ENCODE measurements around the gene RAD51B. TPM values are rescaled to one million over a fixed set of nuclear protein-coding genes. Genes with fewer than 3 reads are reported as not detected.

Gene RAD51B
- polyA plus RNA-seq (2012; ENCODE audit: insufficient read depth, insufficient read length, low read depth) = 2.6 TPM

DNA sequence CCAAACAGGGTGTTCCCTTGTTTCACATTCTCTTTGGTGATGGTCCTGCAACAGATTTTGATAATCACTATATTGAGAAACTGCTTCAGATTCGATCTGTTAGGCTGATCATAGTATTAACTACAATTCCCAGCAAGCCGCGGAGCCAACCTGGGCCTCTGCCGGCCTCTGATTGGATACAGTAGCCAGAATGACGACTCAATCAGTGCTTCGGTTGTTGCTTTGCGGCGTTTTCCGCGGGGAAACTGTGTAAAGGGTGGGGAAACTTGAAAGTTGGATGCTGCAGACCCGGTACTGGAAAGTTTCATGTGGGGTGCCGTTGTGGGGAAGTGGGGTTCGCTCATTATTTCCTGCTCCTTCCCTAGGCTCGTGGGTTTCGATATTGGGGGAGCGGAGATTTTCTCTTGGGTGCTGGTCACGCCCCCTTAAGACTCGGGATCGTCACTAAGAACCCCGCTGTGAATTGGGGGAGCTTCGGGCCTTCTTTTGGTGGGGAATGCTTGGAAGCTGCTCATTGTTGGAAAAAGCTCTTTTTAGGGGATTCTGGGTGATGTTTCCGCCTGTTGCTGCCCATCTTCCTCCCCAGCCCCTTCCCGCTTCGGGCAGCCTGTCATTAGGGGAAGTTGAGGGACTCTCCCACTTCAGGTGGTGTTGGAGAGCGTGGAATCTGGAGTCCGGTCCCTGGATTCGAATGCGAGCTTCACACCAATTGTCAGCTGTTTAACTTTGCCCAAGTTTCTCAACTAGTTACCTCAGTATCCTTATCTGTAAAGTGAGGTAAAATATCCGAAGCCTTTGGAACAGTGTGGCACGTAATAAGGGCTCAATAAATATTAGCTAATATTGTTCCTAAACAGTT lies at the start of gene RAD51B:
TSS of gene RAD51B (plus strand) at position 217 of the 859 bp plus-strand sequence.
- Histone ChIP-seq H3K27me3 (no peaks in the 10 kb centered on the region), H3K9me3 (no peaks in the 10 kb centered on the region; the same call in 1 of the 2 replicates), H3K4me1 (peaks cover 2% of the 10 kb centered on the region; the same call in 1 of the 2 replicates), H3K4me3 (ENCODE audit: low read depth, low read length) (peak within 1 kb of the TSS; percentile 97), H3K36me3 (no peaks in the 10 kb centered on the region)
- DNase-seq = peak; percentile 84
- TF ChIP-seq, protein P1, sequence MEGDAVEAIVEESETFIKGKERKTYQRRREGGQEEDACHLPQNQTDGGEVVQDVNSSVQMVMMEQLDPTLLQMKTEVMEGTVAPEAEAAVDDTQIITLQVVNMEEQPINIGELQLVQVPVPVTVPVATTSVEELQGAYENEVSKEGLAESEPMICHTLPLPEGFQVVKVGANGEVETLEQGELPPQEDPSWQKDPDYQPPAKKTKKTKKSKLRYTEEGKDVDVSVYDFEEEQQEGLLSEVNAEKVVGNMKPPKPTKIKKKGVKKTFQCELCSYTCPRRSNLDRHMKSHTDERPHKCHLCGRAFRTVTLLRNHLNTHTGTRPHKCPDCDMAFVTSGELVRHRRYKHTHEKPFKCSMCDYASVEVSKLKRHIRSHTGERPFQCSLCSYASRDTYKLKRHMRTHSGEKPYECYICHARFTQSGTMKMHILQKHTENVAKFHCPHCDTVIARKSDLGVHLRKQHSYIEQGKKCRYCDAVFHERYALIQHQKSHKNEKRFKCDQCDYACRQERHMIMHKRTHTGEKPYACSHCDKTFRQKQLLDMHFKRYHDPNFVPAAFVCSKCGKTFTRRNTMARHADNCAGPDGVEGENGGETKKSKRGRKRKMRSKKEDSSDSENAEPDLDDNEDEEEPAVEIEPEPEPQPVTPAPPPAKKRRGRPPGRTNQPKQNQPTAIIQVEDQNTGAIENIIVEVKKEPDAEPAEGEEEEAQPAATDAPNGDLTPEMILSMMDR (IDR thresholded peaks at IDR 0.05; ENCODE audit: low read depth, low read length) = no peak

DNA sequence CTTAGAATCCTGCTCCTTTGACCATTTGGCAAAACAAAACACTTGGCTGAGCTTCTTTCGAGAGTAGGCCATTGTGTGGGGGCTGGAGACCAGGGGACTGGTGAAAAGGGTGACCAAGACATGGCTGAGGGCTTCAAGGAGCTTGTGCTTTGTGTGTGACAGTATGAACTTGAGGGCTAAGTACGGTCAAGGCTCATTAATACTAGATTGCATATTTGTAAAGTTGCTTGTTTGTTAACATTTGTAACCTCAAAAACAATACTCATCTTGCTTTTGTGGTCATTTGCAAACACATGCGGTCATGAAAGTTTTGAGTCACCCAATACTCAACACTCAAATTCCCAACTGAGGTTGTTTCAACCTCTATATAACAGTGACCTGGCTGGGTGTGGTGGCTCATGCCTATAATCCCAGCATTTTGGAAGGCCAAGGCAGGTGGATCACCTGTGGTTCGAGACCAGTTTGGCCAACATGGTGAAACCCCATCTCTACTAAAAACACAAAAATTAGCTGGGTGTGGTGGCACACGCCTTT lies 45.7 kb upstream of the RAD51B start:
- no peak overlapping the region for H3K4me3 ChIP-seq (ENCODE audit: low read depth, low read length)
- peaks cover 43% of the 10 kb centered on the region for H3K36me3 ChIP-seq
- H3K9me3 ChIP-seq = no peaks in the 10 kb centered on the region
- no peaks in the 10 kb centered on the region for H3K27me3 ChIP-seq
- TF ChIP-seq, protein P1 (IDR thresholded peaks at IDR 0.05; ENCODE audit: low read depth, low read length) = no peak
- no peak for DNase-seq
- H3K4me1 ChIP-seq = no peaks in the 10 kb centered on the region

DNA sequence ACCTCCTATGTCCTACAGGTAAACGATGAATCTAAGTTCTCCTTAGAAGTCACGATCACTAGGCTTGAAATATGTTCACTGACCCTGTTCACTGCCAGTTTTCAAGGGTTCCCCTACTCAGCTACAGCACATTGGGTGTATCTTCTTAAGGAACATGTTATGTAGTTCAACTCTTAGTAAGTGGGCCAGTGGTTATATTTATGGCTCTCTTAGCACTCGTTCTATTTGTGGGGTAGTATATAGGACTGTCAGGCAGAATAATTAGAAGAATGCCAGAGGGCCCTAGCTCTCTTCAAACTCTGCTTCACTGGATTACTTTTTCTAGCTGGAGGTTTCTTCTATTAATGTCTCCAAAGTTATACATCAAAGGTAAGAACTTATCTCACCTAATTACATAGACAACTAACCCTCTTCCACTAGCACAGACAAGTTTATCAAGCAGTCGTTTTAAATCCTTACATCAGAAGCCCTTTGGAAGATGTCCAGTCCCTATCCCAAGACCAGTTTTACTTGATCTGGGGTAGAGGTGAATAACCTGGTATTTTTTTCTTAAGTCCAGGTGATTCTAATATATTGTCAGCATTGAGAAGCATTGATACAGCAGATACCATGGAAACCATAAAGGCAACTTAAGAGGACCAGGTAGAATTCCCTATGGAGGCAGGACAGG lies 42.8 kb upstream of the RAD51B start:
- H3K36me3 ChIP-seq = peaks cover 36% of the 10 kb centered on the region
- no peaks in the 10 kb centered on the region for H3K9me3 ChIP-seq
- no peaks in the 10 kb centered on the region for H3K27me3 ChIP-seq
- DNase-seq = no peak
- TF ChIP-seq, protein P1 (IDR thresholded peaks at IDR 0.05; ENCODE audit: low read depth, low read length) = no peak
- H3K4me1 ChIP-seq = no peaks in the 10 kb centered on the region
- no peak overlapping the region for H3K4me3 ChIP-seq (ENCODE audit: low read depth, low read length)

DNA sequence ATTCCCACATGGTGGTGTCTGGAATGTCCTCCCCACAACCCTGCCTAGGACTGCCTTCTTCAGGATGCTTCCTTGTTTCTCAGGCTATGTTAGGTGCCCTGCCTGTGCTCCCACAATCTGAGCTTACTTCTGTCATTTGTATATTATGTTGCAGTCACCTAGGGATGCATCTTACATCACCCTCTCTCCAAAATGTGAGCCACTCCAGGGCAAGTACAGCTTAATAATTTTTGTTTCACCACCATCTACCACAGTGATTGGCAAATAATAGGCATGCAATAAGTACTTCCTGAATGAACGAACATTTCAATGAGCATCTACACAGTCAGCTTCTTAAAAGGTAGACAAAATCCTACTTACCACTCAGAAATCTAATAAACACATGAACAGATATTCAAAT lies 40.8 kb upstream of the RAD51B start:
- no peak for DNase-seq
- Histone ChIP-seq H3K9me3 (no peaks in the 10 kb centered on the region), H3K4me3 (ENCODE audit: low read depth, low read length) (no peak overlapping the region), H3K4me1 (no peaks in the 10 kb centered on the region), H3K27me3 (no peaks in the 10 kb centered on the region), H3K36me3 (peaks cover 39% of the 10 kb centered on the region)
- TF ChIP-seq, protein P1 (IDR thresholded peaks at IDR 0.05; ENCODE audit: low read depth, low read length) = no peak

DNA sequence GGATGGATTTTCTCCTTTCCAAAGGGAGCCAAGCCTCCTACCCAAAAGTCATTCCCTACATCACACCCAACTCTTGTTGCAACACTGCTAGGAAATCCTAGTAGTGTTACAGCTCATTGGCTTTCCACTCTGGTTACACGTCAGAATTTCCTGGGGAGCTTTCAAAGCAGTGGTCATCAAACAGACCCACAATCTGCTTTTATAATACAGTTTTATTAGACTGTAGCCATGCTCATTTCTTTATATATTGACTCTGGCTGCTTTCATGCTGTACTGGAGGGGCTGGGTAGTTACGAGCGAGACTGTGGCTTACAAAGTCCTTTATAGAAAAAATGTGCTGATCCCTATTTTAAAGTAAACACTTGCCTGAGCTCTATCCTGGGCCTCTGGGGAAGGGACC lies 37.5 kb upstream of the RAD51B start:
- Histone ChIP-seq H3K4me3 (ENCODE audit: low read depth, low read length) (no peak overlapping the region), H3K36me3 (peaks cover 57% of the 10 kb centered on the region), H3K9me3 (no peaks in the 10 kb centered on the region), H3K27me3 (no peaks in the 10 kb centered on the region), H3K4me1 (no peaks in the 10 kb centered on the region)
- TF ChIP-seq, protein P1 (IDR thresholded peaks at IDR 0.05; ENCODE audit: low read depth, low read length) = no peak
- DNase-seq = no peak

Measured in BE2C (cell line).